Measurements from ENCODE around the gene ENC1.

GRCh38 chr5:74651710-74652109 lies 11.2 kb upstream of the ENC1 start:
- no peak for TF ChIP-seq CTCF (IDR thresholded peaks at IDR 0.05; ENCODE audit: poor library complexity)
- no peak for TF ChIP-seq EZH2 (IDR thresholded peaks at IDR 0.05; ENCODE audit: borderline replicate concordance)
- no peak for TF ChIP-seq EZH2phosphoT487 (IDR thresholded peaks at IDR 0.05; ENCODE audit: low read depth, severe bottlenecking, unreplicated experiment)

All from hepatocyte (in vitro differentiated cells).